Activated T-cell treated with anti-CD3 and anti-CD28 coated beads, Interleukin-2, amount 50 U/mL, for 1 hour (primary cell): Measurements from ENCODE around the gene CKAP2L.
A peak's percentile ranks its signal among the peaks of the same experiment; 100 is the strongest.

Experiments used
- DNase-seq: peaks from one replicate; pipeline ENCODE4 v3.0.0-alpha.2; 2020

The CKAP2L gene

GRCh38 chr2:112705575-112705974, 58.8 kb downstream of the CKAP2L start:
- no peak for DNase-seq

GRCh38 chr2:112703684-112704083, 60.7 kb downstream of the CKAP2L start:
- DNase-seq = no peak

DNA sequence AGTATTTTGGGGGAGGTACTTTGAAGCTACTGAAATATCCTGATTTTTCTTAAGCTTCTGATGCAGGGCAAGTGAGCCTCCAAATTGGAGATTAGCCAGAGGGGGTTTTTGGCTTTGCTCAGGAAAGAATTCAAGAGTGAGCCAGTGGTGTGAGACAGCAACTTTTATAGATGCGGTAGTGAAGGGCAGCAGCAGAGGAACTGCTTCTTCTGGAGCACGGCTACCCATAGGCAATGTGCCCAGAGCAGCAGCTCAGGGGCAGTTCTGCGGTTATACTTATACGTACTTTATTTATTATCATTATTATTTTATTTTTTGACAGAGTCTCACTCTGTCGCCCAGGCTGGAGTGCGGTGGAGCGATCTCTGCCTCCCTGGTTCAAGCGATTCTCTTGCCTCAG, 63.4 kb downstream of the CKAP2L start:
- no peak for DNase-seq

DNA sequence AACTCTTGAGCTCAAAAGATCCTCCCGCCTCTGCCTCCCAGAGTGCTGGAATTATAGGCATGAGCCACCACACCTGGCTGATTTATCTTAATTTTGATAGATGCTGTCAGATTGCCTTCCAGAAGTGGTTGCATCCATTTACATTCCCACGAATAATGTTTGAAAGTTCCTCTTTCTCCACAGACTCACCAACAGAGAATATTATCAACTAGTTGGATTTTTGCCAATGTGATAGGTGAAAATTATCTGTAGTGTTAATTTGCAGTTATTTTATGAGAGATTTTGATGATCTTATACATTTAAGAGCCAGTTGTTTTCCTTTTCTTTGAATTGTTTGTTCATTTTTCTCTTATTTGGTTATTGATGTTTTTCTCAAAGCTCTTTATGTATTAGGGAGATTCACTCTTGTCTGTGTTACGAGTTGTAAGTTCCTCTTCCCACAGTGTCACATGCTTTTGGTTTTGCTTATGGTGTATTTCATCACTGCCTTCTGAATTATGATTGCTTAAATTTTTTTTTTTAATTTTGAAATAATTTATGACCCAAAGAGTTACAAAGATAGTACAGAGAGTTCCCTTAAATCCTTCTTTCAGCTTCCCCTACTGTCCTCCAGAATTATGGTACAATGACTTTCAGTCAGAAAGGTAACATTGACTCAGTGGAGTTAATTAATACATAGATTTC, 64.3 kb downstream of the CKAP2L start:
- DNase-seq = no peak

GRCh38 chr2:112698834-112699515, 65.4 kb downstream of the CKAP2L start:
- no peak for DNase-seq

GRCh38 chr2:112694182-112694581, 70.2 kb downstream of the CKAP2L start:
- DNase-seq = no peak

DNA sequence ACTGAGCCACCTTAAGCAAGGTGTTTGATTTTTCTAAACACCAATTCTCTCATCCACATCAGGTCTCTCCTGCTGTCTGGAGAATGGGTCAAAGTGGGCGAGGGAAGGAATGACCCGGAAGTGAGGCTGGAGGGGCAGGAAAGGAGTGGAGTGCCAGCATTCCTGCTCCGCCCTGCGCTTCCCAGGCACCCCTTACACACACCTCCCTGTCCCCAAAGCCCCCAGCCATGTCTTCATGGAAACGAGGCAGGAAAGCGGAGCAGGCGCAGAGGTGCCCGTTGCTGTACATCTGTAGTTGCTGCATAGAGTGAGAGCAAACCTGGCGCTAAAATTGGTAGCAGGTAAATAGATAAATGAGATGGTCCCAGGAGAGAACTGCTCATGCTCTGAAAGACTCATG, 70.8 kb downstream of the CKAP2L start:
- DNase-seq = no peak

GRCh38 chr2:112692918-112693317, 71.5 kb downstream of the CKAP2L start:
- DNase-seq = no peak

DNA sequence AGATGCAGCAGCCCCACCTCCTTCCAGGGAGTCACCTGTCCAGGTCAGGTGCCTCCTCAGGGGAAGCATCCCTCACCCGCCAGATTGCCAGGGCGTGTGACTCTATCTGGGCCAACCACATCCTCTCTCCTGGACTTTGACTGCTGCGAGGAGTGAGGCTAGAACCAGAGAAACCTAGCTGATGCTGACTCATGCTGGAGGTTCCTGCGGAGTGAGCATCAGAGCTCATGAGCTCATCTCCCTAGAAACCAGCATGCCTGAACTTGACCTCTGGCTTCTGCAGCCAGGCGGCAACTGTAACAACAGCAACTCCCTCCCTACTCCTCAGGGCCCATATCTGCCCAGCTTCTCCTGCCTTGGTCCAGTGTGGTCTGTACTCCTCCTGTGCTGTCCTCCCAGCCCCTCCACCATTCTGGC, 71.9 kb downstream of the CKAP2L start:
- DNase-seq = peak; percentile 35

GRCh38 chr2:112691881-112692281, 72.5 kb downstream of the CKAP2L start:
- no peak for DNase-seq

- peak; percentile 69 for DNase-seq
Measured at GRCh38 chr2:112690853-112691401, 73.5 kb downstream of the CKAP2L start.

DNA sequence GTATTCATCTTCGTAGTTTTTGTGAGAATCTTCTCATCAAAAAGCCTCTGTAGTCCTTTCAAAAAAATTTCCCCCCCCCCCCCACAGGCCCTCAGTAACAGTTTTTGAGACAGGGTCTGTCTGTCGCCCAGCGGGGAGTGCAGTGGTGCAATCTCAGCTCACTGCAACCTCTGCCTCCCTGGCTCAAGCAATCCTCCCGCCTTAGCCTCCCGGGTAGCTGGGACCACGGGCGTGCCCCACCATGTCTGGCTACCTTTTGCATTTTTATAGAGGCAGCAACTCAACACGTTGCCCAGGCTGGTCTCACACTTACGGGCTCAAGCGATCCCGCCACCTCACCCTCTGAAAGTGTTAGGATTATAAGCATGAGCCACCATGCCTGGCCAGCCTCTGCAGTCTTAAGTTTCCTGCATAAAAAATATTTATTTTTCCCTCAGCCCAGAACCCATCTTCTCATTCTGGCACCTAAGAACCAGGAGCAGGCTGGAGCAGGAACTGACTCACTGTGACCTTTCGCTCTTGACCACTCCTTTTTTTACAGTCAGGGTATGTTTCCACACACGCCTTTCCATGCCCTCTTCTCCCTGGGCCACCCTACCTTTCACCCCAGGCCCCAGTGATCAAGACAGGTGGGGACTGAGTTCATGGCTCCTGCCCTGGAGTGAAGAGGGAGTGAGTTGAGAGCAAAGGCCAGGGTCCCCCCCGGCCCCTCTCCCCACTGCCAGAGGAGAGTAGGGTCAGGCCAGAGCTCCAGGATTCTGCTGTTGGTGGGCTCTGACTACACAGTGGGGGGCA, 76.1 kb downstream of the CKAP2L start:
- no peak for DNase-seq

- no peak for DNase-seq
Measured at GRCh38 chr2:112687522-112687921, 76.9 kb downstream of the CKAP2L start.
